ENCODE results near the gene BANK1.

BANK1 gene

GRCh38 chr4:101813604-101814003 lies 23.1 kb downstream of the BANK1 start:
- DNase-seq (ENCODE audit: low read depth) = no peak

- DNase-seq (ENCODE audit: low read depth) = no peak
These were observed 27.8 kb downstream of the BANK1 start for GRCh38 chr4:101818362-101818761.

GRCh38 chr4:101823864-101824263 lies 33.3 kb downstream of the BANK1 start:
- DNase-seq (ENCODE audit: low read depth) = no peak

DNA sequence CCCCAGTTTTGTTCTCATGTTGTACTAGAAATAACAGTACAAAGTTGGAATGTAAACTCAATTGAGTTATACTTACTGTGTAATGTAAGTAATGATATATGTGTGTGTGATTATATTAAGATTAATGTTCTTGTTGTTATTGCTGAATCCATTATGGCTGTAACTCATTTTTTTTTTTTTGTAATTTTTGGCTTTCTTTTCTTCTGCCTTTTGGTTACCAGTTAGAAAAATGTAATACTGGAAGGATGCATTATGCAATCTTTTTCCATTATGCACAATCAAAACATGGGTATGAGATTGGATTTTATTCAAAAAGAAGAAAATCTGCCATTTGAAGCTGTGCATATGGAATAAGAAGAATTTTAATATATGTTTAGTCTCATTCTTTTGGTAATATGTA lies 34.0 kb downstream of the BANK1 start:
- DNase-seq (ENCODE audit: low read depth) = no peak

DNA sequence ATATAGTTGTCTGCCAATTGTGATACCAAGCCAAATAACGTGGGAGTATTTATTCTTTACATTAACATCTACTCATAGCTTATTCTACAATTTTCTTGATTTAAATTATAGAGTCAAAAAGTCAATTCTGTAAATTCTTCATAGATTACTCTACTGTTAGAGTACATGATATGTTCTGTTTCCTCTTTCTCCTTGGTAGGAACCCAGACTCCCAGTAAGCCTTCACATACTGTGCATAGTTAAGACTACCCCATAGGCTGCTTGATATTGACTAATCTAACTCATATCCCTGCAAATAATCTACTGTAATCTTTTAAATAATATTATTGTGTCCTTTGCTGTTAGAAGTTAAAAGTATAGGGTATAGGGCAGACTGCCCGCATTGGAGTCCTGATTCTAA lies 35.4 kb downstream of the BANK1 start:
- DNase-seq (ENCODE audit: low read depth) = no peak

- DNase-seq (ENCODE audit: low read depth) = no peak
These were observed 41.3 kb downstream of the BANK1 start for GRCh38 chr4:101831816-101832215.

DNA sequence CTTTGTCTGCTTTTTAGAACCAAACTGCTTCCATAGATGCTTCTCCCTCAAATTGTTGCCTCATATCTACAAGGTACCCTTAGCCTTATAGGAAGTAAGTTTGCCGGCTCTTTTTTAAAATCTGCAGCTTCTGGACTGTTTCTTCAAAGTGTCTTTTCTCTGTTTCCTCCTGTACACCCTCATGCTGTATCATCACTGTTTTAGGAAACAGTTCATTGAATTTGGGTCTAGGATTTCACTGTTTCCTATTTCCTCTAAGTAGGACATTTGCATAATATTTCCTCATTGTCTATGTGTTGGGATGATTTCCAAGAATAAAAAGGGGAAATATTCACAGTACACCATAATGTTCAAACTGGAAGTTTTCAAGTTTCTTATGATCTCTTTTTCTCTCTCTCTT lies 43.0 kb downstream of the BANK1 start:
- DNase-seq (ENCODE audit: low read depth) = no peak

DNA sequence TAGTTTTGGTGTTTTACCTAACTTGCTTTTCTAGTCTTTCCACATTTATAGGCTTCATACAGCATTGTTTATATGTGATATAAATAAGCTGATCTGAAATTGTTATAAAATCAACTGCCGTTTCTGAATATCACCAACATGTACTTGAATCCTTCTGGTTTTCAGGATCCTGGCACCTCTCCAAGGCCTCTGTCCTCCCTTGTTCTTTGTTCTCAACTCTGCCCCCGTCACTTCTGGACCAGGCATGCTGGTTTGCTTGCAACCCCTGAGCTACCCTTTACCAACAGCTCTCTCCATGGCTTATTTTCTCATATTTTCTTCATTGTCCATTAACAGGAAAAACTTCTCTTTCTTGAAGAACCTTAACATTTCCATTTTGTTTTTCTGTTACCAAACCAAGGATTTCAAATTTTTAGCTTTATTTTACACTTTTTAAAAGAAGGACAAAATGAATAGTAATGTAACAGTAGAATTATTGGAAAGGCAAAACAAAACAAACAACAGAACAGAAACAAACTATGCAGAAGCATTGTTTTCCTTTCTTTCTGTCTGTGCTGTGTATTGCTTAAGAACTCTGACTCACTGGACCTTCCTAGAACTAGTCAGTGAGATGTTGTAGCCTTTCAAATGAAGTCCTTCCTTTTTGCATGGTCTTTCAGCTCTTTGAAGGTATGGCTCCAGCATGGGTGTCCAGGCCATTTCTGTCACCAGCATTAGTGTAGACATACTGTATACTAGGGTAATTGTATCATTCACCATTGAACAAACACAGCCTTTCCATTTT lies 44.8 kb downstream of the BANK1 start:
- no peak for DNase-seq (ENCODE audit: low read depth)

GRCh38 chr4:101843054-101843453 lies 52.5 kb downstream of the BANK1 start:
- DNase-seq (ENCODE audit: low read depth) = no peak

DNA sequence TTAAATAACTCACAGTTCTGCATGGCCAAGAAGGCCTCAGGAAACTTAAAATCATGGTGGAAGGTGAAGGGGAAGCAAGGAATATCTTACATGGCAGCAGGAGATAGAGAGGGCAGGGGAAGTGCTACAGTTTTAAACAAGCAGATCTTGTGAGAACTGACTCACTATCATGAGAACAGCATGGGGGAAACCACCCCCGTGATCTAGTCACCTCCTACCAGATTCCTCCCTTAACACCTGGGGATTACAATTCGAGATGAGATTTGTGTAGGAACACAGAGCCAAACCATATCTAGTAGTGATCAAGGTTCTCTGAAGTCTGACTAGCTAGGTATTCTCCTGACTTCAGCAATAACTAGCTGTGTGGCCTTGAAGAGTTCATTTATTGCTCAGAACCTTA lies 56.0 kb downstream of the BANK1 start:
- DNase-seq (ENCODE audit: low read depth) = no peak

GRCh38 chr4:101850698-101851097 lies 60.2 kb downstream of the BANK1 start:
- DNase-seq (ENCODE audit: low read depth) = no peak

GRCh38 chr4:101851672-101852071 lies 61.1 kb downstream of the BANK1 start:
- no peak for DNase-seq (ENCODE audit: low read depth)

- DNase-seq (ENCODE audit: low read depth) = no peak
These were observed 62.5 kb downstream of the BANK1 start for GRCh38 chr4:101853028-101853427.

DNA sequence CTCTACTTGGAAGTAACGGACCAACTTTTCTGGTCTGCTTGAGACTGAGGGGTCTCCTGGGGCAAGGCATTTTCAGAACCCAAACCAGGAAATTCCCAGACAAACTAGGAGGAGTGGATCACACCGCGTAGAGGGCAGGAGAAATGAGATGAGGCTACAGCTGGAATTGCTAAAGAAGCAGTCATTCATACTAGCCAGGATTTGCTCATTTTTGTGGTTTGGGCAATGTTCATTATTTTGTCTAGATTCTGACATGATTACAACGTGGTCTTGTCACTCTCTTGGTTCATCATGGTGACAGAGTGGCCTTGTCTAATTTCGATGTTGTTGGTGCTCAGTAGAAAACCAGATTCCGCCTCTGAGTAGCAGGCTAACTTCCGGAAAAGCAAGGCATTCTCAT lies 63.2 kb downstream of the BANK1 start:
- no peak for DNase-seq (ENCODE audit: low read depth)

- DNase-seq (ENCODE audit: low read depth) = no peak
These were observed 64.7 kb downstream of the BANK1 start for GRCh38 chr4:101855239-101855638.

DNA sequence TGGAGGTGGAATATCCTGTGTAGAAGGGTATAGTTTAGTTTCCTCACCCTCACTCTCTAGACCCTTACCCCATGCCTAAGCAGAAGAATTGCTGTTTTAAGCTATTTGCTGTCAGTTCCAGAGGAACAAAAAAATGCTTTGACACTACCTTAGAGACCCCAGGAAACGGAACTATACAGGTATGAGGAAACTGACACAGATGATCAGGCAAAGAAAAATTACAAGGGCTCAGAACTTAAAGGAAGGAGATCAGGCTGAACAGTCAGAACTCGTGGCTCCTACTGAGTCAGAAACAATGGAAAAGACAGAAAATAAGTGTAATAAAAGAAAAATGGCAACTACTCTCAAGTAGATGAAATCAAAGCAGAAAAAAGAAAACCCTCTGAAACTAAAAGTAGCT lies 65.6 kb downstream of the BANK1 start:
- DNase-seq (ENCODE audit: low read depth) = no peak

DNA sequence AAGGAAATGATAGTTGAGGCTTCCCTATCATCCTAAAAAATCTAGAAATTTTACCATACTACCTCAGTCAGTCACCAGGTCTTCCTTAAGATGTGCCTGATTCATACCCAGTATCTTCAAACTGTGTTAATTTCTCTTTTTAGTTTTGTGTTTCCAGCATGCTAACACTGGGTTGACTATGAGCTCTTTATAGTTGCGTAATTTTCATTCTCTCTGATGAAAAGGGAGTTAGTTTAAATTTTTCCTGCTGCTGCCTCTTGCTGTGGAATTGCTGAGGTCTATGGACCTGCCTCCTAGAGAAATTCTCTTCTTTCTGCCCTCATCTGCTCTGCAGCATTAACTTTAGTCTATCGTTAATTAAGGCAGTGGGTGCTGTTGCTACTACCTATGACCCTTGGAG lies 66.6 kb downstream of the BANK1 start:
- DNase-seq (ENCODE audit: low read depth) = no peak

DNA sequence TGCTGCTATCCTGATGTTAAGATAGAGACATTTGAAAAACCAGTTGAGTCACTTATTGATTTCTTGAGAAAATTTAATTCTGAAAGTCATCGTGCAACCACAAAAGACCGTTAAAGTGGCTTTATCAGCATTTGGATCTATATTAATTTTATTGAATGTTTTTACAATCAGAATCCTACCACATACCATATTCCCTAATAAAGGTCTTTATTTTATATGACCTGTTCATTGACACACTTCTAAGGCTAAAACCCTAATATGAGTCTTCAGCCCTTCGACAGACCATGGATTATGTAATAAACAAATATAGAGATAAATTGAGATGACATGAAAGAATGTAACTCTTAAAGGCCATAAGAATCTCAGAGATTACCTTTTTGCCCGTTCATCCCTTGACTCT lies 68.1 kb downstream of the BANK1 start:
- DNase-seq (ENCODE audit: low read depth) = no peak

GRCh38 chr4:101862595-101862994 lies 72.1 kb downstream of the BANK1 start:
- DNase-seq (ENCODE audit: low read depth) = no peak

DNA sequence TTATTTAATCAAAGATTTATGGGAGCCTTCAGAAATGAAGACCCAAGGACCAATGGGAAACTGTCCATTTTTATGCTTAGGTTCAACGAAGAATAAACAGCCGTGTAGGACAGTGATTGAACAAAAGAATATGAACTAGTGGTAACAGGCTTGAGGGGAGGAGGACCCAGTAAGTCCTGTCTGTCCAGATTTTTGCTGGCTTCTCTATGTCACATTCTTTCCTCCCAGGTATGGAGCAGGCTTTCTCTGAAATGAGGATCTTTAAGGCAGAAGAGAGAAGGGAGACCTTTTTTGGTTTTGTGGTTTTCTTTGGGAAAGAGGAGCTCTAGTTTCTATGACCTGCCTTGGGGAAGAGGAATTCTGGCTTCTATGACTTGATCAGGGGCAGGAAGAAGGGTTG lies 74.1 kb downstream of the BANK1 start:
- DNase-seq (ENCODE audit: low read depth) = no peak

DNA sequence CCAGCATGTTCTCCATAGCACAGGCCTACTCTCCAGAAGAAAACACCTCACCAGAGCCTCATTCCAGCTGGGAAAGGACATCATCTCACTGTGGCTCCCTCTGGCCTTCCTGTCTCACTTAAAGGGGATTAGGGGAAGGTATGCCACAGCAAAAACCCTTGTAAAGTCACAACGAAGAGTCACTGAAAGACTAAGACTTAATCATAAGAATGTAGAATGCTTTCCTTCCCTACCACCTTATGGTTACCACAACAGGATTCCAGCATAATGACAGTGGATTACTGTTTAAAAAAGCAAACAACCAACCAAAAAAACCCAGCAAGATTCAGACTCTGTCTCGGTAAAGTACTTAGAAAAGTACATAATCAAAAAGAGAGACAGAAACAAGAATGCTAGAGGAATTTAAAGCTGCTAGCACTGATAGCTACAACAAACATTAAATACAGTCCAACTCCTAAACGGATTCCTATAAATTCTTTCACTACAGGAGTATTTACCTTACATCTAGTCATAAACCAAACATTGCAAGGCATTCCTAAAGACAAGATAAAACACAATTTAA lies 75.1 kb downstream of the BANK1 start:
- DNase-seq (ENCODE audit: low read depth) = no peak

- no peak for DNase-seq (ENCODE audit: low read depth)
These were observed 80.3 kb downstream of the BANK1 start for GRCh38 chr4:101870874-101871273.

DNA sequence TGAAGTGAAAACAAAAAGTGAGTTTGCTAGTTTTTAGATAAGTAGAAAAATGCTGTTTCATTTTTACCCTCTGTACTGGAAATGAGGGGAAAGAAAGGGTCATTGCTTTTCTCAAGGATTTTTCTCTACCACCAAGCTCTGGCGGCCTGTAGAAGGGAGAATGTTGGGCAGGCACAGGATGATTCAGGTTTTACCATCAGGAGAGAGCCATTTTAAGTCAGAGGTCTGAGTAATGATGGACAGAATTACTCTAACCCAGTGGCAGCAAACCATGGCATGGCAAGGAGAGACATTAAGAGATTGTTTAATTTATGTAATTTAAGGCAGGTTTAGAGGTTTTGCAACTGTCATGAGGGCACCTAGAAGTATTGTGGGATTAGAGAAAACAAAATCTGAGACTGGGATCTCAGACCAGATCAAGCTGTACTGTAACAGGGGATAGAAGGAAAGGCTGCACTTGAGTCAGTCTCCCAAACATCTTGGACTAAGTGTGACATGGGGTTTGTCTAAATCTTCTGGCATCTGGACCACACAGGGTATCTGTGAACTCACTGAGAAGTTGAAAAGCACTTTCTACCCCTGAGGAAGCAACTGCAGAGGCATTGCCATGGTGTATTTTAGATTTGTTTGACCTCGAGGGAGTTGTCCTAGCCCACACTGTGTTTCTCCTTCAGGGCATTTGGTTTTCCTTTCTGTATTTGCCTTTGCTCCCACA lies 81.6 kb downstream of the BANK1 start:
- no peak for DNase-seq (ENCODE audit: low read depth)
